ENCODE results near the gene CHCHD3.

GRCh38 chr7:132830941-132831340 lies 250.9 kb downstream of the CHCHD3 start:
- TF ChIP-seq ZNF121 (CRISPR knock-in tag; IDR thresholded peaks at IDR 0.05) (no peak), ZNF281 (CRISPR knock-in tag; IDR thresholded peaks at IDR 0.05) (no peak), CTCF (IDR thresholded peaks at IDR 0.05) (no peak), FOXJ3 (CRISPR knock-in tag; IDR thresholded peaks at IDR 0.05; ENCODE audit: borderline replicate concordance) (no peak), USF1 (CRISPR knock-in tag; IDR thresholded peaks at IDR 0.05) (no peak), PREB (CRISPR knock-in tag; IDR thresholded peaks at IDR 0.05; ENCODE audit: borderline replicate concordance) (no peak), IRF1 (CRISPR knock-in tag; IDR thresholded peaks at IDR 0.05) (no peak), E2F5 (CRISPR knock-in tag; IDR thresholded peaks at IDR 0.05) (no peak), ELF4 (CRISPR knock-in tag; IDR thresholded peaks at IDR 0.05; ENCODE audit: low read depth) (no peak), MAX (CRISPR knock-in tag; IDR thresholded peaks at IDR 0.05) (no peak), ERG (CRISPR knock-in tag; IDR thresholded peaks at IDR 0.05) (no peak), IRF2 (CRISPR knock-in tag; IDR thresholded peaks at IDR 0.05; ENCODE audit: borderline replicate concordance, low read depth) (no peak), ZNF423 (CRISPR knock-in tag; IDR thresholded peaks at IDR 0.05) (no peak)

Measured in WTC11 (cell line).